Prostate gland (tissue), 2 donors: ENCODE data around the gene SEPTIN11. TPM values are rescaled to one million over a fixed set of nuclear protein-coding genes. Genes with fewer than 3 reads are reported as not detected.

Experiments
- DNase-seq: peaks from one replicate; pipeline ENCODE4 v3.0.0-alpha.2; 2019; ENCODE audit warnings: low spot score
- H3K27ac ChIP-seq, 2 donors: fragments of 200-600 bp; sonication (generic); 2 replicates each; pipeline ENCODE4 v1.5.1; 2017 to 2019
- H3K27me3 ChIP-seq: fragments of 200-600 bp; sonication (generic); replicated peaks from 2 replicates; pipeline ENCODE4 v1.5.1; 2019; ENCODE audit not compliant: insufficient read depth
- H3K36me3 ChIP-seq, 2 donors: fragments of 200-600 bp; sonication (generic); 1 replicate in 1 of 2; 2 replicates in 1 of 2; pipeline versions ENCODE4 v1.5.1 to v1.8.1; 2017 to 2019
- H3K4me1 ChIP-seq: fragments of 200-600 bp; sonication (generic); replicated peaks from 2 replicates; pipeline ENCODE4 v1.5.1; 2019
- H3K4me3 ChIP-seq, 2 donors: fragments of 200-600 bp; sonication (generic); 2 replicates each; pipeline ENCODE4 v1.5.1; 2017 to 2019
- H3K9me3 ChIP-seq: fragments of 200-600 bp; sonication (generic); 2 replicates; pipeline ENCODE4 v1.5.1; 2017
- CTCF ChIP-seq, 4 experiments: fragments of 200-600 bp in 2 of 4; fragments of 450-650 bp in 2 of 4; sonication (generic) in 2 of 4; IDR thresholded peaks; 1 replicate in 3 of 4; 2 replicates in 1 of 4; pipeline ENCODE4 v1.5.1; 2016 to 2019; ENCODE audit warnings: antibody characterized with exemption in 4 of 4, mild to moderate bottlenecking in 2 of 4, moderate library complexity in 2 of 4
- POLR2A ChIP-seq: fragments of 450-650 bp; IDR thresholded peaks from one replicate; pipeline ENCODE4 v1.6.1; 2016; ENCODE audit warnings: antibody characterized with exemption, mild to moderate bottlenecking
- POLR2AphosphoS5 ChIP-seq: sonication (generic); formaldehyde crosslinking; IDR thresholded peaks from one replicate; pipeline ENCODE4 v1.6.1; 2017; ENCODE audit warnings: antibody characterized with exemption
- WGBS: methylation state at CpG from one replicate; pipeline ENCODE4 v1.1.5; 2018; 5-methylcytosine and 5-hydroxymethylcytosine counted together
- intact Hi-C: fragments of 100-400 bp; cut with DNase I; formaldehyde crosslinking; loops from one replicate; pipeline ENCODE4 v1.14.2; 2022
- total RNA-seq, 2 donors: library from RNA; depleted of rRNA; stranded (reverse); fragments of >200 nt; gene quantifications; one replicate each; pipeline ENCODE4 v1.1.0, GENCODE V29; 2016

SEPTIN11 gene
- total RNA-seq, 2 donors from 2014 or later, result 19.4 to 39.1 TPM

- Histone ChIP-seq H3K27ac (no peak overlapping the region), H3K4me3 (no peak overlapping the region), H3K4me1 (no peaks in the 10 kb centered on the region), H3K36me3 (no peaks in the 10 kb centered on the region), H3K27me3 (no peaks in the 10 kb centered on the region), H3K9me3 (no peaks in the 10 kb centered on the region)
- WGBS, result 86% methylated on average over 5 of the region's 5 CpGs
- DNase-seq, result no peak
- TF ChIP-seq POLR2AphosphoS5, result no peak
- TF ChIP-seq POLR2A, result no peak
- no peak for TF ChIP-seq CTCF (IDR thresholded peaks at IDR 0.05)
- intact Hi-C loops, result no loop called here
Observed at GRCh38 chr4:76969941-76970529, 20.5 kb downstream of the SEPTIN11 start.

DNA sequence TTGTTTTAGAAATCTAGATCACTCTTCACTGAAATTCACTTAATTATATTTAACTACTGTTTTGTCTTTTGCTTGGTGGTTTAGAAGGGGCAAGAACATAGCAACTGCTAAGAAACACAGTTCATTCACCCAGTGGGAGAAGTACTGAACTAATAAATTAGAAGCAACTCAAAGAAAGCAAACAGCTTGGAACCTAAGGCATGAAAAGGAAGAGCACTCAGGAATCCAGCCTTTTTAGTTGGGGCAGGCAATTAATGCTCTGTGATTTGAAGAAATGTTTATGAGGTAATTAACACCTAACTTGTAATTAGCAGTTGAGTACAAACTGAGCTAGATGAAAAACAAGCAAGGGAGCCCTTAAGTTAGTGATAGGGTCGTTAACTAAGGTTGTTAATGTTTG is 22.8 kb downstream of the SEPTIN11 start:
- intact Hi-C loops, result no loop called here
- H3K9me3 ChIP-seq, result no peaks in the 10 kb centered on the region

GRCh38 chr4:76974150-76974549 is 24.6 kb downstream of the SEPTIN11 start:
- Histone ChIP-seq H3K27ac (no peak overlapping the region), H3K4me1 (no peaks in the 10 kb centered on the region), H3K36me3 (no peaks in the 10 kb centered on the region), H3K9me3 (no peaks in the 10 kb centered on the region), H3K27me3 (no peaks in the 10 kb centered on the region), H3K4me3 (no peak overlapping the region)
- TF ChIP-seq POLR2AphosphoS5, result no peak
- TF ChIP-seq POLR2A, result no peak
- no peak for TF ChIP-seq CTCF (IDR thresholded peaks at IDR 0.05)
- 83% methylated on average over 2 of the region's 2 CpGs for WGBS
- DNase-seq, result no peak
- intact Hi-C loops, result no loop called here

More for the DNA sequence above, 22.8 kb downstream of the SEPTIN11 start:
- TF ChIP-seq CTCF (IDR thresholded peaks at IDR 0.05), result no peak
- Histone ChIP-seq H3K4me3 (no peak overlapping the region), H3K4me1 (no peaks in the 10 kb centered on the region), H3K27me3 (no peaks in the 10 kb centered on the region), H3K36me3 (no peaks in the 10 kb centered on the region), H3K27ac (no peak overlapping the region)
- no peak for DNase-seq
- WGBS, result 91% methylated on average over 1 of the region's 1 CpG

DNA sequence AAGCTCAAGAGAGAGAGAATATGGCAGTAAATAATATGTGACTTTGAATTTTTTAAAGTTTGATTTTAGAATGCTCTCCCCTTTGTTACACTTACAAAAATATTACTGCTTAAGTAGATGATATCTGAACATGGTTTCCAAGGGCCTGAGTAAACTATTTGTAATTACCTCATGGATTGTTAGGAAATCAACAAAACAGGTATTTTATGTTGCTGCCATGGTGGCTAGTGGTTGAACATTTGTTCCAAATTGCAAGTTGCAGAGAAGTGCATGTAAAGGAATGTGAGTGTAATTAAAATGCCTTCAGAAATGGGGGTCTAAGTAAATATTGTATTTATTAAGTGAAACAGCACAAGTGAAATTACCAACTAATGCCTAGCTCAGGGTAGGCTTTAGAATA is 27.6 kb downstream of the SEPTIN11 start:
- intact Hi-C loops, result no loop called here
- no peaks in the 10 kb centered on the region for H3K27me3 ChIP-seq
- DNase-seq, result no peak
- H3K36me3 ChIP-seq, result no peaks in the 10 kb centered on the region
- H3K4me1 ChIP-seq, result no peaks in the 10 kb centered on the region
- TF ChIP-seq POLR2A (no peak), POLR2AphosphoS5 (no peak), CTCF (IDR thresholded peaks at IDR 0.05) (no peak)
- H3K4me3 ChIP-seq, result no peak overlapping the region
- no peak overlapping the region for H3K27ac ChIP-seq
- no peaks in the 10 kb centered on the region for H3K9me3 ChIP-seq

DNA sequence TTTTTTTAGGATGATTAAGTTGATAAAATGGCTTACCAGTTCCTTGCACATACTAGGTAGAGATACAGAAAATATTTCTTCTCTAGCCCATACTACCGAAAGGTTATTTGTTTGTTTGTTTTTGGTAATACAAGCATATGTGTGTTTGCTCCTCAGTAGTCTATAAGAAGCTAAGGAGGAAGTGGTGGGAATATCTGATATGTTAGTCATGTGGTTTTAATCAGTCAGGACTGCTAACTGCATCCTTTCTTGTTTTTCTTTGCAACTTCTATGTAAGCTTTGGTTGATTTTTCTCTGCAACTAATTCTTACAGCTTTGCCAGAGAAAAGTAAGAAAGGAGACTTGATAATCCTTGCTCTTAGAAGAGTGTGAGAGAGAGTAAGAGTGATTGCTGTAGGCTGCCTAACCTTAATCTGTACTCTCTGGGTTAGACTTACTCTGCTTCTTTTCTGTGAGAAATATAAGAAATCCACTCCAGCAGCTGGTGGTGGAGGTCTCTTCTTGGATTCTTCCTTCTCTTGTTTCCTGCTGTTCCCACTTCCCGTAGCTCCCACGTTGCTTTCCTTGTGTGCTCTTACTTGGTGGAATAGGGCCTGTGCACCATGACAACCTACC is 28.3 kb downstream of the SEPTIN11 start:
- Histone ChIP-seq H3K36me3 (no peaks in the 10 kb centered on the region), H3K27me3 (no peaks in the 10 kb centered on the region), H3K4me1 (no peaks in the 10 kb centered on the region), H3K4me3 (no peak overlapping the region), H3K27ac (no peak overlapping the region), H3K9me3 (no peaks in the 10 kb centered on the region)
- 90% methylated on average over 3 of the region's 3 CpGs for WGBS
- intact Hi-C loops, result no loop called here
- no peak for DNase-seq
- no peak for TF ChIP-seq POLR2A
- no peak for TF ChIP-seq CTCF (IDR thresholded peaks at IDR 0.05)
- TF ChIP-seq POLR2AphosphoS5, result no peak
